Measurements from ENCODE around the gene P2RY14. TPM values are rescaled to one million over a fixed set of nuclear protein-coding genes. Genes with fewer than 3 reads are reported as not detected.
A peak's percentile ranks its signal among the peaks of the same experiment; 100 is the strongest.

P2RY14 gene
- total and polyA plus RNA-seq, 2 experiments from 2014 or later: 0.95 TPM; not detected in 1

DNA sequence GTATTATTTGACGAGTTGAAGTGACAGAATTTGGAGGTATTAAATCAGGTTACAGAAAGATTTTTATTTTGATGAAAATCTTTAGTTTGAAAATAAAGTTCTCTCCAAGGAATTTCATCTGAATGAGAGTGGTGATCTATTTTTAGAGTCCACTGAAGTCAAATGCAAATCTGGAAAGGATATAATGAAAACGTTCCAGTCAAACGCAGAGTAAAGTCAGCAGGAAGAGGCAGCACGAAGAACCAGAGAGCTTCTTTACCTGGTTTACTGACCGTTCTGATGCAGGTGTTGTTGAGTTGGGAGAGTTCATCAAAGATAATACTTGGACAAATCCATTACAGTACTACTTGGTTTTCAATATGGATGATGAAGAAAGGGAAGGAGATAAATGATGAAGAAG, 8.7 kb downstream of the P2RY14 start (continued):
- no peak for TF ChIP-seq REST (IDR thresholded peaks at IDR 0.05; ENCODE audit: unreplicated experiment)
- no peak for TF ChIP-seq ZNF114 (CRISPR knock-in tag; IDR thresholded peaks at IDR 0.05)
- no peak for TF ChIP-seq POLR2AphosphoS5 (IDR thresholded peaks at IDR 0.05; ENCODE audit: low read depth)
- TF ChIP-seq, protein P1, sequence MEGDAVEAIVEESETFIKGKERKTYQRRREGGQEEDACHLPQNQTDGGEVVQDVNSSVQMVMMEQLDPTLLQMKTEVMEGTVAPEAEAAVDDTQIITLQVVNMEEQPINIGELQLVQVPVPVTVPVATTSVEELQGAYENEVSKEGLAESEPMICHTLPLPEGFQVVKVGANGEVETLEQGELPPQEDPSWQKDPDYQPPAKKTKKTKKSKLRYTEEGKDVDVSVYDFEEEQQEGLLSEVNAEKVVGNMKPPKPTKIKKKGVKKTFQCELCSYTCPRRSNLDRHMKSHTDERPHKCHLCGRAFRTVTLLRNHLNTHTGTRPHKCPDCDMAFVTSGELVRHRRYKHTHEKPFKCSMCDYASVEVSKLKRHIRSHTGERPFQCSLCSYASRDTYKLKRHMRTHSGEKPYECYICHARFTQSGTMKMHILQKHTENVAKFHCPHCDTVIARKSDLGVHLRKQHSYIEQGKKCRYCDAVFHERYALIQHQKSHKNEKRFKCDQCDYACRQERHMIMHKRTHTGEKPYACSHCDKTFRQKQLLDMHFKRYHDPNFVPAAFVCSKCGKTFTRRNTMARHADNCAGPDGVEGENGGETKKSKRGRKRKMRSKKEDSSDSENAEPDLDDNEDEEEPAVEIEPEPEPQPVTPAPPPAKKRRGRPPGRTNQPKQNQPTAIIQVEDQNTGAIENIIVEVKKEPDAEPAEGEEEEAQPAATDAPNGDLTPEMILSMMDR (conservative IDR thresholded peaks at IDR 0.05; ENCODE audit: low read depth in 2 of 2): no peak
- no peak for TF ChIP-seq ZNF331 (CRISPR knock-in tag; IDR thresholded peaks at IDR 0.05; ENCODE audit: low read depth)
- TF ChIP-seq EZH2 (IDR thresholded peaks at IDR 0.05; ENCODE audit: low read depth, unreplicated experiment): no peak
- TF ChIP-seq EZH2phosphoT487 (IDR thresholded peaks at IDR 0.05; ENCODE audit: unreplicated experiment): no peak
- TF ChIP-seq JUNB (IDR thresholded peaks at IDR 0.05; ENCODE audit: unreplicated experiment): no peak
- TF ChIP-seq CREB1 (CRISPR knock-in tag; IDR thresholded peaks at IDR 0.05; ENCODE audit: low read depth): no peak

DNA sequence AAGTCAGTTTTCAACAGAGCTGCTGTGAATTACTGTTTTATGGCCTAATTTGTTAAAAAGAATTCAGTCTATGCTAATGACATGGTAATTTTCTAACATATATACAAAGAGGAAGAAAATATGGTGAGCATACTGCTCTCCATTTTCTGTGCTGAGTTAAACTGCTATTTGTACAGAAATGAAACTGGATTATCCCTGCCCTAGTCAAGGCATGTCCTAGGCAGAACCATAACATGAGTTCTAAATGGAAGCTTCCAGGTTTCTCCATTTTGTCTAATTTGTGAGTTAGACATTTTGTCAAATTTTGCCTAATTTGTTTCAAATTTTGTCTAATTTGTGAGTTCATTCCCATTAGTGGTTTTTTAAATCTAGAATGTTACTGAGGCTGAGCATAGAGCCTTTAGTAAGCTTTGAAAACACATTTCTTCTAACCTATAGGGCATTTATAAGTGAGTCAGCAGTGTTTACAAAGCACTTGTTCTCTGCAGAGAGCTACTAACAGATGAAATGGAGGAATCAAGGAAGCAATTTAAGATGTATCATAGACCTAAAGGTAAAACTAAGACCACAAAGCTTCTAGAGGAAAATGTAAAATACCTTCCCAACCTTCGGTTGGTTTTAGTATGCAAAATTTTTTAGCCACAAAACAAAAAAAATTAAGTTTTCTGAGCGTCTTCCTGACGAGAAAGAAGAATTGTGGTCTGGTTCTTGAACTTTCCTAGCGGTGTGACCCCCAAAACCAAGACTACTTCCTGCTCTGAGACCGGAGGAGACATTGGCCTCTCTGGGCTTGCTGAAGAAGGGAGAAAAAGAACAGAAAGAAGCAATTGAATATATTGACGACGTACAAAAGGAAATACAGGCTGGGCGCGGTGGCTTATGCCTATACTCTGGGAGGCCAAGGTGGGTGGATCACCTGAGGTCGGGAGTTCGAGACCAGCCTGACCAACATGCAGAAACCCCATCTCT, 9.8 kb downstream of the P2RY14 start:
- H2AFZ ChIP-seq: no peak overlapping the region
- H3F3A ChIP-seq (replicated peaks; ENCODE audit: low read depth): no peaks in the 10 kb centered on the region
- H3K27me3 ChIP-seq (ENCODE audit: insufficient read depth): no peaks in the 10 kb centered on the region
- no peaks in the 10 kb centered on the region for H3K9me2 ChIP-seq (ENCODE audit: insufficient read depth)
- no peak overlapping the region for H3K4me3 ChIP-seq
- H3K4me2 ChIP-seq: no peak overlapping the region
- H3K4me3 Mint-ChIP-seq: no peak overlapping the region
- H3K9me3 Mint-ChIP-seq: no peaks in the 10 kb centered on the region
- H3K27me3 Mint-ChIP-seq (ENCODE audit: insufficient read depth, low read depth, poor library complexity): no peaks in the 10 kb centered on the region
- DNase-seq (ENCODE audit: low spot score): no peak
- H3K4me1 Mint-ChIP-seq: peaks cover 31% of the 10 kb centered on the region
- H3K79me2 ChIP-seq (replicated peaks; ENCODE audit: insufficient read depth): no peaks in the 10 kb centered on the region
- H3K36me3 ChIP-seq (ENCODE audit: insufficient read depth): no peaks in the 10 kb centered on the region
- no peaks in the 10 kb centered on the region; the same call in 1 of the 2 replicates for H4K20me1 ChIP-seq (replicated peaks; ENCODE audit: insufficient read depth)
- peak overlapping the region; percentile 72; the same call in 1 of the 2 replicates for H3K27ac Mint-ChIP-seq
- no peak overlapping the region for H3K27ac ChIP-seq (ENCODE audit: low read depth)
- H3K4me1 ChIP-seq (ENCODE audit: insufficient read depth): peaks cover 22% of the 10 kb centered on the region
- no peak for ATAC-seq
- peaks cover 3% of the 10 kb centered on the region; the same call in 1 of the 3 replicates for H3K36me3 Mint-ChIP-seq (ENCODE audit: low read depth)
- TF ChIP-seq CREB1 (CRISPR knock-in tag; IDR thresholded peaks at IDR 0.05; ENCODE audit: low read depth) (no peak), JUNB (IDR thresholded peaks at IDR 0.05; ENCODE audit: unreplicated experiment) (no peak), POLR2AphosphoS5 (IDR thresholded peaks at IDR 0.05; ENCODE audit: low read depth) (no peak), REST (IDR thresholded peaks at IDR 0.05; ENCODE audit: unreplicated experiment) (no peak), ZNF331 (CRISPR knock-in tag; IDR thresholded peaks at IDR 0.05; ENCODE audit: low read depth) (no peak), EZH2phosphoT487 (IDR thresholded peaks at IDR 0.05; ENCODE audit: unreplicated experiment) (no peak), NANOG (IDR thresholded peaks at IDR 0.05; ENCODE audit: borderline replicate concordance) (no peak)
- TF ChIP-seq, protein P1 (conservative IDR thresholded peaks at IDR 0.05; ENCODE audit: low read depth in 2 of 2): no peak
